DMS153 treated with DMSO at 0.1 percent for 48 hours (cell line): ENCODE results near the gene CTSV.
A peak's percentile ranks its signal among the peaks of the same experiment; 100 is the strongest.
"Not testable (repeated sequence)": the region's sequence is repeated elsewhere in the genome, so short reads cannot be mapped to it uniquely, and the experiment has no call there.

Source experiments
- DNase-seq: peaks from one replicate; lab custom pipeline; 2025; ENCODE audit not compliant: unreplicated experiment; lab: John Stamatoyannopoulos, UW

CTSV gene

GRCh38 chr9:97038611-97039513 lies at the start of gene CTSV:
Gene CTSV (minus strand): TSS chr9:97039142. CDS start chr9:97038043, 1,099 bp downstream.
- DNase-seq = peak; percentile 70

GRCh38 chr9:97087668-97088215 lies 48.8 kb upstream of the CTSV start:
- DNase-seq = not testable (repeated sequence)

GRCh38 chr9:97084562-97084991 lies 45.6 kb upstream of the CTSV start:
- DNase-seq = not testable (repeated sequence)

GRCh38 chr9:97078362-97078761 lies 39.4 kb upstream of the CTSV start:
- no peak for DNase-seq

- no peak for DNase-seq
These were observed 38.7 kb upstream of the CTSV start for GRCh38 chr9:97077452-97078295.

- not testable (repeated sequence) for DNase-seq
These were observed 37.9 kb upstream of the CTSV start for GRCh38 chr9:97076731-97077451.

GRCh38 chr9:97076238-97076637 lies 37.3 kb upstream of the CTSV start:
- DNase-seq = no peak

- DNase-seq = no peak
These were observed 36.5 kb upstream of the CTSV start for GRCh38 chr9:97075289-97075985.

GRCh38 chr9:97073506-97073905 lies 34.6 kb upstream of the CTSV start:
- DNase-seq = no peak

GRCh38 chr9:97072285-97072776 lies 33.4 kb upstream of the CTSV start:
- no peak for DNase-seq

GRCh38 chr9:97070325-97070724 lies 31.4 kb upstream of the CTSV start:
- not testable (repeated sequence) for DNase-seq

GRCh38 chr9:97067490-97067889 lies 28.5 kb upstream of the CTSV start:
- no peak for DNase-seq

- DNase-seq = no peak
These were observed 25.2 kb upstream of the CTSV start for GRCh38 chr9:97064176-97064575.

- DNase-seq = no peak
These were observed 21.9 kb upstream of the CTSV start for GRCh38 chr9:97060796-97061195.

- no peak for DNase-seq
These were observed 20.7 kb upstream of the CTSV start for GRCh38 chr9:97059626-97060025.

GRCh38 chr9:97057651-97058050 lies 18.7 kb upstream of the CTSV start:
- no peak for DNase-seq

- not testable (repeated sequence) for DNase-seq
These were observed 16.9 kb upstream of the CTSV start for GRCh38 chr9:97055891-97056290.

- no peak for DNase-seq
These were observed 14.8 kb upstream of the CTSV start for GRCh38 chr9:97053717-97054116.

GRCh38 chr9:97052735-97053134 lies 13.8 kb upstream of the CTSV start:
- DNase-seq = no peak

- peak; percentile 42 for DNase-seq
These were observed 7.3 kb upstream of the CTSV start for GRCh38 chr9:97046228-97046627.
